CD4-positive, alpha-beta T cell treated with Interleukin-12 subunit alpha and Interleukin-12 subunit beta, for 1 hour (primary cell): ENCODE measurements around the gene FOXP2.
"Not testable (repeated sequence)": the region's sequence is repeated elsewhere in the genome, so short reads cannot be mapped to it uniquely, and the experiment has no call there.

Source experiments
- DNase-seq: peaks from one replicate; pipeline ENCODE4 v3.0.0-alpha.2; 2020

The FOXP2 gene

DNA sequence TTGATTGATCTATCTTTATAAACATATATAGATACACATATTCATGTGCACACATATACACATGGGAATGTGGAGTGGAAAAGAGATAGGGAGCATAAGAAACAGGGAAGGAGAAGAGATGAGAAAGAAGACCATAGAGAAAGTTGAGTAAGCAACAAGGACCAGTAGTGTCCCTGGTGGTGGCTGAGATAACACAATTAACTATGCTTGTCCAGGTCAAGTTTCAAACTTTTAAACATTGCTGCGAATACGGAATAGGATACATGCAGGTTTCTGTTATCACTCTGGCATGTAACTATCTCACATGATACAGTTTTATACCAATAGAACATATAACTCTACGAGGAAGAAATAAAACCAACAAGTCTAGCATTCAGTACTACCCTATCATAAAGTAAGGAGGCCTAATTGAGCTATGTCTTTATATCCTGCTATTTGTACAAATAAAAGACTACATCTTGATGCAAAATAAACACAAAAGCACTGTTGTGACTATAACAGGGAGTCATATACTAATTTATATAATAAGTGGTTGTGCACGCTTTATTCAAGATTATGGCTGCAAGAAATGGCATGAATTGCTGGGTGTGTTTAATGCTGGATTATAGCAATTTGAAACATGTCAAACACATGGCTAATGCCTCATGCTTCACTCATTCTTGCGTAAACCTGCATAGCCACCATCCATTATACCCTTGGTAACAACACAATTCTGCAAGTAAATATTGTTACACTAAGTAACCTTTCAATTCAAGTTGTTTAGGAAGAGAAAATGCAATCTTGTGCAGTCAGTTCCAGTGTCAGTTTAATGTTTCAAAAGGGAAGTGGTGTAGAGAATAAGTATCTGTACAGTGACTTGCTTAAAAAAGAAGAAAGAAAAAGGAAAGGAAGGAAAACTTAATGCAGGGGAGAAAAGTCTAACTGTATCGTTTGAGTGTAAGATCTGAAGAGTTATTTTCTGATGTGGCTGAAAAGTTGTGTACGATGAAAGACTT, 8.2 kb downstream of the FOXP2 start:
- DNase-seq = no peak

DNA sequence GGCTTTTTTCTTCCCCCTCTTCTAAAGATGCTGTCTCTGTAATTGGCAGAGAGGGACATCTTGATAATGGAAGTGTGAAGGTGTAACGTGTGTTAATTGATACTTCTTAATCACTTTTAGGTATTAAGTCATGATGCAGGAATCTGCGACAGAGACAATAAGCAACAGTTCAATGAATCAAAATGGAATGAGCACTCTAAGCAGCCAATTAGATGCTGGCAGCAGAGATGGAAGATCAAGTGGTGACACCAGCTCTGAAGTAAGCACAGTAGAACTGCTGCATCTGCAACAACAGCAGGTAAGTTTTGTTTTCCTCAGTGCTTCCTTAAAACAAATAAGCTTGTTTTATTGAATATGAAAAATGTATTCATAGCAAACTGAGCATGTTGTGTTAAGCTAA, 11.8 kb downstream of the FOXP2 start:
- DNase-seq = no peak

- DNase-seq = no peak
Measured at GRCh38 chr7:114426824-114427223, 12.2 kb downstream of the FOXP2 start.

GRCh38 chr7:114428211-114428610, 13.6 kb downstream of the FOXP2 start:
- no peak for DNase-seq

GRCh38 chr7:114431189-114431588, 16.6 kb downstream of the FOXP2 start:
- no peak for DNase-seq

DNA sequence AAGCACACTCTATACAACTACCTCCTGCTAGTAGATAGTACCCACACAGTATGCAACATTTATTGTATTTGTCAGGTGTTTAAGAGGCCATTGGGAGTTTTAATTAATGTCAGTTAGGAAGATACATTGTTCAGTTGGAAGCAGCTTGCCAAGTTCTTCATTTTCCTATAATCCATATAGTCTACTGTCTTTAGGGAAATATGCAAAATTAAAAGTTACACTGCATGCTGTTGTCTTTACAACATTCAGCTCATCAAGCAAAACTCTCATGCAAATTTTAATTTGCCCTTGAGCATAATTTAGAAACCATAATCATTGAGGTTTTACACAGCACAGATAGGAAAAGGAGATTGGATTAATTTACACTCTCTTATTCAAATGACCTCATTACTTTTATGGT, 17.4 kb downstream of the FOXP2 start:
- DNase-seq = no peak

DNA sequence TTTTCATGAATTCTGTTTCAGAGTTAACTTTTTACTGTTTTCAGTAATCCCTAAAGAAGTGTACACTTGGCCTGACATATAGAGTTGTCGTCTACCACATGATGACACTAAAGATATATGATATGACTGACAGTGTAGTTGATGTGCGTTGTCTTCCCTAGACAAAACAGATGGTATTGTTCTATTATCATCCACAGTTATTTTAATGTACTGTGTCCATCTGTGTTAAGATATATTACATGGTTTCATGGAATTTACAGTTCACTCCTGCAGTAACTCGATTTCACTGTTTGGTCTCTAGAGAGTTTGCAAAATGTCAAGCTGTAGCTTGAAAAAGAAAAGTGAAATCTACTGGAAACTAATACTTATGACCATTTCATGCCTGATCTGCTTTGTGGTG, 18.1 kb downstream of the FOXP2 start:
- no peak for DNase-seq

DNA sequence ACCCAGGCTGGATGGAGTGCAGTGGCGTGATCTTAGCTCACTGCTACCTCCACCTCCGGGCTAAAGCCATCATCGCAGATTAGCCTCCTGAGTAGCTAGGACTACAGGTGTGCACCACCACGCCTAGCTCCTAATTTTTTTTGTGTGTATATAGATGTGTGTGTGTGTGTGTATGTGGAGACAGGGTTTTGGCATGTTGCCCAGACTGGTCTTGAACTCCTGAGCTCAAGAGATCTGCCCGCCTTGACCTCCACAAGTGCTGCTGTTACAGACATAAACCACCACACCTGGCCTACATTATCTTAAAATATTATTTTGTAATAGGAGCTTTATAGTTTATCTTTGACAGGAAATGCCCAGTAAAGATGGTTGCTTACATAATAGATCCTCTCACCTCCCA, 25.0 kb downstream of the FOXP2 start:
- no peak for DNase-seq

DNA sequence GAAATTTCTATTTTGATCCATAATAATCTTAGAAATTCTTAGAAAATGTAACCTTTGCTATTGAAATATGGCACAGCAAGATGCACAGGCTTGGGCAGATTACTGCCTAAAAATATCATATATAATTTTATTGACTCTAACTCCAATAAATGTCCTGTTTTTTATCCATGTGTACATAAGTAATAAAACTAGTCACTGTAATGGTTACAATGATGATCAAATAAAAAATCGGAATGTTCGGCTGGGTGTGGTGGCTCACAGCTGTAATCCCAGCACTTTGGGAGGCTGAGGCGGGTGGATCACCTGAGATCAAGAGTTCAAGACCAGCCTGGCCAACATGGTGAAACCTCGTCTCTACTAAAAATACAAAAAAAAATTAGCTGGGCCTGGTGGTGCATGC, 26.3 kb downstream of the FOXP2 start:
- not testable (repeated sequence) for DNase-seq

- DNase-seq = no peak
Measured at GRCh38 chr7:114444196-114444595, 29.6 kb downstream of the FOXP2 start.

DNA sequence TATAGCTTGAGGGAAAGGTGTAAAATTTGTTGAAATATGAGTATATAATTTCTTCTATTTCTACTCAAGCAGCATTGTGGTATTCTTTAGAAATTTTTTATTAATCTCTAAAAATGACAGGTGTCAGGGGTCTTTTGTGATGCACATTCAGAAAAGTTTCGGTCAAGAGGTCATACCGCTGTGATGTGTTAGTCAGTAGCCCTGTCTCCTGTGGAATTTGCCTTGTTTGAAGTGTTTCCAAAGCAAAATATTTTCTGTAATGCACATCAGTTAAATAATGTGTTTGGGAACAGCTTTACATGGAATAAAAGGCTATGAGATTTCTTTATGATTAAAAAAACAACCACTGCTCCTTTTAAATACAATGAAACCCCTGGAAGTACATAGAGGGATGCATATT, 35.8 kb downstream of the FOXP2 start:
- DNase-seq = no peak

- DNase-seq = no peak
Measured at GRCh38 chr7:114459574-114459973, 45.0 kb downstream of the FOXP2 start.

DNA sequence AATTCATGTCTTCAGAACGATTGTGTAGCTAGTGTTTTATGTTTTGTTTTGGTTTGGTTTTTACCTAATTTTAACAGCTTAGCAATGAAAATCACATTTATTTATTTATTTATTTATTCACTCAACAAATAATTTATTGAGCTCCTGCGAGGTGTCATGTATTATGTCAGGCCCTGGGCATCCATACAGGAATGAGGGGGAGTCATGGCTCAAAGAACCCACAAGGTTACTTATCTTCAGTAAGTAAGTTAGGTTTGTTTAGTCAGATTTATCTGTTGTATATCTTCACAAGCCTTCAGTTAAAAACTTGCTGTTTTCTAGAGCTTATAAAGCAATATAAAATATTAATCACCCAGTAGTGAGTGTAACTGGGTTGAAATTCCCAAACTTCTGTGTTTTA, 45.4 kb downstream of the FOXP2 start:
- no peak for DNase-seq

- DNase-seq = no peak
Measured at GRCh38 chr7:114466917-114467316, 52.3 kb downstream of the FOXP2 start.

- no peak for DNase-seq
Measured at GRCh38 chr7:114468844-114469243, 54.2 kb downstream of the FOXP2 start.

GRCh38 chr7:114472896-114473512, 58.4 kb downstream of the FOXP2 start:
- DNase-seq = no peak

DNA sequence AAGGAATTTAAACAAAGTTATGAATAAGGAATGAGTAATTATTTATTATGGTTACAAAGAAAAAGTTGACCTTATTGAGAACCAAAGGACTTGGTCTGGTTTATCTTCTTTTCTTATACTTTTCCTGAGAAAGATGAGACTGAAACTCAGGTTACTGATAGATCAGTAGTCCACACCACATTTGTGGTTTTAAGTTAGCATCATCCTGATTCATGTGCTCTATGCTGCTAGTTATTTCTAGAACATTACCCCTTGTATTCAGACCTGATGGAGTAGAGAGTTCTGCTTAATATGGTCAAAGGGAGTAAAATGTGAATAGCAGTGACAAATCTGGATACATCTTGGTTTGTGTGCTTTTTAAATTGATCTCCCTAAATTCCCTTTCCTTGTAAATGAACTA, 63.8 kb downstream of the FOXP2 start:
- no peak for DNase-seq

DNA sequence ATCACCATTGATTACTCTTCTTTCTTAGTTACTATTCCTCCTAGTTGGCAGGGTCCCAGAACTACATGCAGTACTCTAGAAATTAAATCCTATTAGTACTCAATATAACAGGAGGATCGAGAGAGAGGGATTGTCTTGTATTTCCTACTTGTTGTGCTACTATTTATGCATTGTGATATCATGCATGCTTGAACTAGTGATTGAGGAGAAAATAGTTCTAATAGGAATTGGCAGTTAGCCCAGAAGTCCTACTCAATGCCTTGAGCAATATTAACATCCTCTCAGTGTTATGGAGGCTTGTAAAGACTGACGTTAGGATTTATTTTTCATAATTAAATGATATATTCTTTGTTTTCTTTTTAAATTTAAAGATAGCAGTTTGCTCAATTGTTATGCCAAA, 67.4 kb downstream of the FOXP2 start:
- DNase-seq = no peak

DNA sequence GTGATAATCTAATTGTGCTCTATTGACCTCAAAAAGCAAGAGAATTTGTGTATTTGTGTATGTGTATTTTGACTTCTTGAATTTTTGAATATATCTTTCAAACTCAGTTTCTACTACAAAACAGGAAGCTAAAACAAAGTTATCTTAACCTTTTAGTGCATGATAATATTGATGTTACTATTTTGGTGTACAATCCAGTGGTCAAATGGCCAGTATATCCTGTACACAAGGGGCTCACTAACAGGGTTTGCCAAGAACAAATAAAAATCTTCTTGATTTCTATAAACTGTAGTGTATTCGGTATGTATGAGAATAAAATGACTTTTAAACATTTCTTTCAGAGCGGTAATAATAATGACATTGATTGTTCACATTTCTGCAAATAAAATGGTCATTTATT, 69.6 kb downstream of the FOXP2 start:
- DNase-seq = no peak

GRCh38 chr7:114487174-114487573, 72.6 kb downstream of the FOXP2 start:
- no peak for DNase-seq

DNA sequence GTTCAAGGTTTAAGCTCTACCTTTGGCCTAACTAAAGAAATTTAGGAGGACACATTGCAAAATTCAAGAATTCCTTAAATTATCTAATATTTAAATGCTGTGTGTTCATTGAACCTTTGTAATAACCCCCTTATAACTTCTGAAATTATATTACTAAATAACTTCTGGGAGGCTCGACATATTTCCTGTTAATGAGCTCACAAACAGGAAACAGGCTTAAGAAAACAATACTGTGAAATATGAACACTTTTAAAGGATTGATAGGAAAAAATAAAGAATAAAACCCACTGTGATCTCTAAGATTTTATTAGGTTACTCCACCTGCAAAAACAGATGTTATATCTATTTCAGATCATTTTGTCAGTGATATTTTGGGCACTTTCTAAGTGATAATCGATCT, 74.1 kb downstream of the FOXP2 start:
- no peak for DNase-seq

GRCh38 chr7:114497491-114497890, 82.9 kb downstream of the FOXP2 start:
- DNase-seq = not testable (repeated sequence)

GRCh38 chr7:114502454-114503254, 88.0 kb downstream of the FOXP2 start:
- no peak for DNase-seq

GRCh38 chr7:114504586-114504985, 90.0 kb downstream of the FOXP2 start:
- no peak for DNase-seq
